Endothelial cell of umbilical vein (primary cell): ENCODE data around the gene ADARB2.

Source experiments
- EZH2 ChIP-seq: IDR thresholded peaks from 2 replicates; pipeline ENCODE4 v1.6.1; 2012; ENCODE audit warnings: borderline replicate concordance, low read depth, mild to moderate bottlenecking, moderate library complexity, low read length, inconsistent platforms; ENCODE audit not compliant: severe bottlenecking
- POLR2AphosphoS5 ChIP-seq: IDR thresholded peaks from 2 replicates; pipeline ENCODE4 v1.6.1; 2012; ENCODE audit warnings: low read depth, mild to moderate bottlenecking, control low read depth, low read length, moderate library complexity; ENCODE audit not compliant: insufficient read depth
- TF ChIP-seq, protein P1 (sequence below), 2 donors: IDR thresholded peaks; 1 replicate in 1 of 2; 2 replicates in 1 of 2; pipeline ENCODE4 v1.5.1; 2011; ENCODE audit warnings: low read length in 2 of 2, mild to moderate bottlenecking in 2 of 2, moderate library complexity in 2 of 2, control low read depth in 1 of 2, inconsistent platforms in 1 of 2, low read depth in 1 of 2; ENCODE audit not compliant: insufficient read depth in 1 of 2; ENCODE audit errors: extremely low read depth in 1 of 2
- TF ChIP-seq, protein P2 (sequence below): IDR thresholded peaks from 2 replicates; pipeline ENCODE4 v1.6.1; 2011; ENCODE audit not compliant: insufficient read depth, insufficient read length

DNA sequence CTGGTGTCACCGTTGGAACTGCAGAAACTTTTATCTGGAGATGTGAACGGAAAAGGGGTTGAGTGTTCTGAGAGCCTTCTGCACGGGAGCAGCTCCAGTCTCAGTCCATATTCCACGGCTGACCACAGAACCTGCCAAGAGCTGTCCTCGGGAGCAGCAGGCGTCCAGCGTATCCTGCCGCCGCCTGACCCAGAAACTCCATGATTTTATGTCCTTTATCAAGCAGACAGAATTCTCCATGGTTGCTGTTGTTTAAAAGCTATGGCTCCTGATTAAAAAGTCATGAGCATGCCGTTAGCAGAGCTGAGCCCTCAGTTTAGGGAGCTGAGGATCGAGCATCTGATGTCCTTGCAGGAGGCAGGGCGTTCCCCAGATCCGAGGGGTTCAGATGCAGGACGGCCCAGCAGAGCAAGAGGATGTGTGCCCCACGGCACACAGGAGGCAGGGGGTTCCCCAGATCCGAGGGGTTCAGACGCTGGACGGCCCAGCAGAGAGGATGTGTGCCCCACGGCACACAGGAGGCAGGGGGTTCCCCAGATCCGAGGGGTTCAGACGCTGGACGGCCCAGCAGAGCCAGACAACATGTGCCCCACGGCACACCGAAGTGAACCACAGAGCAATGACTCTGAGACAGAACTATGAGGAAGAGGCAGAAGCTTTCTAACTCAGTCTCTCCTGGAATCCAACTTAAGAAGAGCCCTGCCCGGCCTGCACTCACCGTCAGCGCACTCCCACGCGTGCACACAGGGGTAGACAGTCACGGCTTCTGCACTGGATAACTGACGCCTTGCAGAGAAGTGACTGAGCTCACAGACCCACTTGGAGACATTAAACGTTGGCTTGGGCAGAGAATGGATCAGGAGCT is 584.7 kb downstream of the ADARB2 start:
- TF ChIP-seq, protein P1, sequence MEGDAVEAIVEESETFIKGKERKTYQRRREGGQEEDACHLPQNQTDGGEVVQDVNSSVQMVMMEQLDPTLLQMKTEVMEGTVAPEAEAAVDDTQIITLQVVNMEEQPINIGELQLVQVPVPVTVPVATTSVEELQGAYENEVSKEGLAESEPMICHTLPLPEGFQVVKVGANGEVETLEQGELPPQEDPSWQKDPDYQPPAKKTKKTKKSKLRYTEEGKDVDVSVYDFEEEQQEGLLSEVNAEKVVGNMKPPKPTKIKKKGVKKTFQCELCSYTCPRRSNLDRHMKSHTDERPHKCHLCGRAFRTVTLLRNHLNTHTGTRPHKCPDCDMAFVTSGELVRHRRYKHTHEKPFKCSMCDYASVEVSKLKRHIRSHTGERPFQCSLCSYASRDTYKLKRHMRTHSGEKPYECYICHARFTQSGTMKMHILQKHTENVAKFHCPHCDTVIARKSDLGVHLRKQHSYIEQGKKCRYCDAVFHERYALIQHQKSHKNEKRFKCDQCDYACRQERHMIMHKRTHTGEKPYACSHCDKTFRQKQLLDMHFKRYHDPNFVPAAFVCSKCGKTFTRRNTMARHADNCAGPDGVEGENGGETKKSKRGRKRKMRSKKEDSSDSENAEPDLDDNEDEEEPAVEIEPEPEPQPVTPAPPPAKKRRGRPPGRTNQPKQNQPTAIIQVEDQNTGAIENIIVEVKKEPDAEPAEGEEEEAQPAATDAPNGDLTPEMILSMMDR (IDR thresholded peaks at IDR 0.05; ENCODE audit: extremely low read depth in 1 of 2, insufficient read depth in 1 of 2, low read depth in 1 of 2, low read length in 2 of 2), result no peak
- TF ChIP-seq POLR2AphosphoS5 (no peak), EZH2 (no peak)
- TF ChIP-seq, protein P2, sequence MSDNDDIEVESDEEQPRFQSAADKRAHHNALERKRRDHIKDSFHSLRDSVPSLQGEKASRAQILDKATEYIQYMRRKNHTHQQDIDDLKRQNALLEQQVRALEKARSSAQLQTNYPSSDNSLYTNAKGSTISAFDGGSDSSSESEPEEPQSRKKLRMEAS, result no peak
